DMS 273 (cell line): Measurements from ENCODE around the gene WDCP.
A peak's percentile ranks its signal among the peaks of the same experiment; 100 is the strongest.
"Not testable (repeated sequence)": the region's sequence is repeated elsewhere in the genome, so short reads cannot be mapped to it uniquely, and the experiment has no call there.

Experiments used
- DNase-seq: peaks from one replicate; lab custom pipeline; 2025; ENCODE audit not compliant: unreplicated experiment; lab: John Stamatoyannopoulos, UW

Gene WDCP

GRCh38 chr2:24022324-24022974 lies 24.7 kb downstream of the WDCP start:
- DNase-seq, result no peak

- peak; percentile 58 for DNase-seq
Measured at GRCh38 chr2:24021122-24021998, 25.8 kb downstream of the WDCP start.

GRCh38 chr2:24020244-24020643 lies 26.9 kb downstream of the WDCP start:
- no peak for DNase-seq

- DNase-seq, result no peak
Measured at GRCh38 chr2:24019729-24020128, 27.5 kb downstream of the WDCP start.

- no peak for DNase-seq
Measured at GRCh38 chr2:24018241-24018640, 28.9 kb downstream of the WDCP start.

GRCh38 chr2:24017711-24018110 lies 29.5 kb downstream of the WDCP start:
- DNase-seq, result no peak

- DNase-seq, result no peak
Measured at GRCh38 chr2:24016853-24017703, 30.1 kb downstream of the WDCP start.

- DNase-seq, result no peak
Measured at GRCh38 chr2:24016376-24016761, 30.8 kb downstream of the WDCP start.

- DNase-seq, result no peak
Measured at GRCh38 chr2:24015562-24016375, 31.4 kb downstream of the WDCP start.

GRCh38 chr2:24014902-24015301 lies 32.3 kb downstream of the WDCP start:
- DNase-seq, result not testable (repeated sequence)

GRCh38 chr2:24012521-24013188 lies 34.5 kb downstream of the WDCP start:
- DNase-seq, result no peak

- DNase-seq, result no peak
Measured at GRCh38 chr2:24011250-24012104, 35.7 kb downstream of the WDCP start.

GRCh38 chr2:24010477-24011249 lies 36.5 kb downstream of the WDCP start:
- no peak for DNase-seq

- DNase-seq, result peak; percentile 34
Measured at GRCh38 chr2:24009680-24010476, 37.3 kb downstream of the WDCP start, which contains the start of gene MFSD2B. Gene MFSD2B, plus strand, starts transcription at chr2:24010085. Its CDS starts 12 bp downstream, at chr2:24010097.

GRCh38 chr2:24009367-24009679 lies 37.9 kb downstream of the WDCP start:
- no peak for DNase-seq

GRCh38 chr2:24008672-24009366 lies 38.4 kb downstream of the WDCP start:
- DNase-seq, result no peak

GRCh38 chr2:24007693-24008092 lies 39.5 kb downstream of the WDCP start:
- DNase-seq, result no peak
